H1 (cell line): ENCODE data around the gene STARD4. TPM values are rescaled to one million over a fixed set of nuclear protein-coding genes. Genes with fewer than 3 reads are reported as not detected.

ENCODE experiments used
- BCL11A ChIP-seq, 2 experiments: IDR thresholded peaks; one replicate each; pipeline ENCODE4 v1.6.1; 2011; ENCODE audit warnings: low read depth in 2 of 2, low read length in 2 of 2, mild to moderate bottlenecking in 2 of 2
- CEBPB ChIP-seq: IDR thresholded peaks from 2 replicates; pipeline ENCODE4 v1.6.1; 2012; ENCODE audit warnings: low read depth, low read length
- EZH2 ChIP-seq: fragments of 200-600 bp; sonication (generic); IDR thresholded peaks from 2 replicates; pipeline ENCODE4 v1.7.1; 2012; ENCODE audit warnings: low read depth, mild to moderate bottlenecking, moderate library complexity, low read length, inconsistent platforms; ENCODE audit not compliant: severe bottlenecking
- FOSL1 ChIP-seq: IDR thresholded peaks from 2 replicates; pipeline ENCODE4 v1.6.1; 2011; ENCODE audit warnings: mild to moderate bottlenecking, low read depth, low read length, moderate library complexity; ENCODE audit not compliant: insufficient read depth
- NANOG ChIP-seq: IDR thresholded peaks from 2 replicates; pipeline ENCODE4 v1.6.1; 2011; ENCODE audit warnings: low read length, low read depth, mild to moderate bottlenecking, inconsistent platforms; ENCODE audit not compliant: insufficient read depth, poor library complexity, severe bottlenecking
- POLR2AphosphoS5 ChIP-seq: IDR thresholded peaks from 2 replicates; pipeline ENCODE4 v1.6.1; 2011; ENCODE audit warnings: low read depth, low read length
- polyA plus RNA-seq, 7 experiments: library from polyadenylated mRNA; depleted of rRNA in 3 of 7; stranded (reverse) in 5 of 7; unstranded in 2 of 7; fragments of >200 nt in 5 of 7; fragments of 200-250 nt in 2 of 7; gene quantifications; 1 replicate in 5 of 7; 2 replicates in 1 of 7; 4 replicates in 1 of 7; pipeline versions ENCODE4 v1.2.1 to v1.2.3, GENCODE V29; 2011 to 2013; ENCODE audit warnings: missing spikeins in 2 of 7, mixed read lengths in 2 of 7
- total RNA-seq: library from RNA; stranded (reverse); fragmentation: NEBNext Ultra II Directional; extraction: Animal tissue kit (Norgen Biotek cat#: 25700); gene quantifications from 2 replicates; pipeline ENCODE4 v1.2.1, GENCODE V29; 2021
- TF ChIP-seq, protein P1 (sequence below): IDR thresholded peaks from 2 replicates; pipeline ENCODE4 v1.6.1; 2012; ENCODE audit warnings: inconsistent platforms
- TF ChIP-seq, protein P2 (sequence below): IDR thresholded peaks from 2 replicates; pipeline ENCODE4 v1.6.1; 2011; ENCODE audit warnings: low read length, improper control_type of control experiment

Gene STARD4
- total and polyA plus RNA-seq, 2 of the 8 experiments (the other 6 are each of a cell fraction or from before 2014, with no cell fraction given) = 10.8 to 47.9 TPM

DNA sequence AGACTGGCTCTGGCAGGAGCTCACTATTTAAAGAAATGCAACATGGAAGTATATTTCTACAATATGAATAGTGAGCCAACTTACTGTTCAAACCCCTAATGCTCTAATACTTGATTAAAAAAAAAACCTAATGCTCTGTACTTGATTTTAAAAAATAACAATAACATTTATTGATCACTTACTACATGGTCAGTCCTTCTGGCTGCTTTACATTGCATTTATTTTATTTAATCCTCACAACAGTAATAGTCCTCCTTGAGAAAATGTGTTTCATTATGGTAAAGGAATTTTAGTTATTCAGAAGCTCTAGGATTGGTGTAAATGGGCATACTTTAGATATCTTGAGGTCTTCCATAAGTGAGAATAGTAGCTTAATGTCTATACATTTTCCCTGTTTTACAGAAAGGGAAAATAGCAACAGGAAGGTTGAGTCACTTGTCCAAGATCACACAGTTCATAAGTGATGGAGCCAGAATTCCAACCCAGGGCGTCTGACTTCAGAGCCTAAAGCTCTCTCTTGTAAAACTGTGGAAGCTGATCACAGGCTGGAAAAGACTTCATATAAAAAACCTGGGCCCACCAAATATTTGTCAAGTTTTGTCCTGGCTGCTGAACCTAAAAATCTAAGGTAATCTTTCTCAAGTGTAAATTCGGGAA, 1.0 kb downstream of the STARD4 start (continued):
- TF ChIP-seq BCL11A (IDR thresholded peaks at IDR 0.05; ENCODE audit: low read depth in 2 of 2, low read length in 2 of 2) (no peak), EZH2 (no peak), CEBPB (no peak), POLR2AphosphoS5 (no peak), FOSL1 (no peak), NANOG (no peak)
- TF ChIP-seq, protein P1, sequence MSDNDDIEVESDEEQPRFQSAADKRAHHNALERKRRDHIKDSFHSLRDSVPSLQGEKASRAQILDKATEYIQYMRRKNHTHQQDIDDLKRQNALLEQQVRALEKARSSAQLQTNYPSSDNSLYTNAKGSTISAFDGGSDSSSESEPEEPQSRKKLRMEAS = no peak
- TF ChIP-seq, protein P2, sequence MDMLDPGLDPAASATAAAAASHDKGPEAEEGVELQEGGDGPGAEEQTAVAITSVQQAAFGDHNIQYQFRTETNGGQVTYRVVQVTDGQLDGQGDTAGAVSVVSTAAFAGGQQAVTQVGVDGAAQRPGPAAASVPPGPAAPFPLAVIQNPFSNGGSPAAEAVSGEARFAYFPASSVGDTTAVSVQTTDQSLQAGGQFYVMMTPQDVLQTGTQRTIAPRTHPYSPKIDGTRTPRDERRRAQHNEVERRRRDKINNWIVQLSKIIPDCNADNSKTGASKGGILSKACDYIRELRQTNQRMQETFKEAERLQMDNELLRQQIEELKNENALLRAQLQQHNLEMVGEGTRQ = no peak
